NCI-H82 (cell line): Measurements from ENCODE around the gene ATP5MC3.

ENCODE experiments used
- DNase-seq: peaks from one replicate; lab custom pipeline; 2025; lab: John Stamatoyannopoulos, UW

The ATP5MC3 gene

GRCh38 chr2:175167792-175168563, 13.5 kb downstream of the ATP5MC3 start, which contains the start of gene ATF2:
Gene ATF2 (minus strand): TSS chr2:175168203. CDS start chr2:175136443, 31,760 bp downstream.
- DNase-seq: peak; percentile 100

GRCh38 chr2:175167076-175167791, 14.3 kb downstream of the ATP5MC3 start:
- DNase-seq: peak; percentile 83

- no peak for DNase-seq
These were observed 15.2 kb downstream of the ATP5MC3 start for GRCh38 chr2:175166216-175166824.

- no peak for DNase-seq
These were observed 17.3 kb downstream of the ATP5MC3 start for GRCh38 chr2:175164235-175164634.

GRCh38 chr2:175158894-175159293, 22.6 kb downstream of the ATP5MC3 start:
- no peak for DNase-seq

GRCh38 chr2:175156534-175156933, 25.0 kb downstream of the ATP5MC3 start:
- peak; percentile 20 for DNase-seq

GRCh38 chr2:175154661-175155082, 26.8 kb downstream of the ATP5MC3 start:
- no peak for DNase-seq

GRCh38 chr2:175152242-175152641, 29.3 kb downstream of the ATP5MC3 start:
- no peak for DNase-seq

- no peak for DNase-seq
These were observed 29.7 kb downstream of the ATP5MC3 start for GRCh38 chr2:175151791-175152190.

- DNase-seq: no peak
These were observed 34.3 kb downstream of the ATP5MC3 start for GRCh38 chr2:175147186-175147585.

GRCh38 chr2:175143678-175144077, 37.8 kb downstream of the ATP5MC3 start:
- no peak for DNase-seq

- DNase-seq: no peak
These were observed 38.3 kb downstream of the ATP5MC3 start for GRCh38 chr2:175143191-175143590.

GRCh38 chr2:175140332-175140731, 41.2 kb downstream of the ATP5MC3 start:
- no peak for DNase-seq

- peak; percentile 41 for DNase-seq
These were observed 43.7 kb downstream of the ATP5MC3 start for GRCh38 chr2:175137793-175138192.

- DNase-seq: no peak
These were observed 44.9 kb downstream of the ATP5MC3 start for GRCh38 chr2:175136334-175137215.

- DNase-seq: no peak
These were observed 45.6 kb downstream of the ATP5MC3 start for GRCh38 chr2:175135862-175136261.

- DNase-seq: no peak
These were observed 46.3 kb downstream of the ATP5MC3 start for GRCh38 chr2:175135177-175135576.

GRCh38 chr2:175131252-175131651, 50.3 kb downstream of the ATP5MC3 start:
- no peak for DNase-seq

- no peak for DNase-seq
These were observed 54.8 kb downstream of the ATP5MC3 start for GRCh38 chr2:175126661-175127060.
